Nephron progenitor cell (in vitro differentiated cells): ENCODE measurements around the gene CEP112.
"Not testable (repeated sequence)": the region's sequence is repeated elsewhere in the genome, so short reads cannot be mapped to it uniquely, and the experiment has no call there.

Experiments
- DNase-seq: peaks from one replicate; pipeline ENCODE4 v3.0.0; 2021
- H3K27ac Mint-ChIP-seq: 2 replicates; pipeline ENCODE4 v1.8.0; 2021; ENCODE audit warnings: mild to moderate bottlenecking, moderate library complexity, mixed read lengths
- H3K27me3 Mint-ChIP-seq: 2 replicates; pipeline ENCODE4 v1.8.0; 2021; ENCODE audit warnings: mild to moderate bottlenecking, low read depth, mixed read lengths; ENCODE audit not compliant: poor library complexity
- H3K36me3 Mint-ChIP-seq: 2 replicates; pipeline ENCODE4 v1.8.0; 2021; ENCODE audit warnings: low read depth, mixed read lengths
- H3K4me1 Mint-ChIP-seq: 2 replicates; pipeline ENCODE4 v1.8.0; 2021; ENCODE audit warnings: mixed read lengths
- H3K4me3 Mint-ChIP-seq: 2 replicates; pipeline ENCODE4 v1.8.0; 2021; ENCODE audit warnings: mild to moderate bottlenecking, moderate library complexity, mixed read lengths
- H3K9me3 Mint-ChIP-seq: 2 replicates; pipeline ENCODE4 v1.8.0; 2021; ENCODE audit warnings: mild to moderate bottlenecking, moderate library complexity, mixed read lengths
- CTCF ChIP-seq: fragments of 200-600 bp; sonication (generic); IDR thresholded peaks from 2 replicates; pipeline ENCODE4 v1.5.0; 2021; ENCODE audit warnings: antibody characterized with exemption

Gene CEP112

GRCh38 chr17:65794572-65794971, 397.4 kb downstream of the CEP112 start:
- Mint-ChIP-seq H3K27ac (no peak overlapping the region), H3K9me3 (peaks cover 6% of the 10 kb centered on the region), H3K4me3 (no peak overlapping the region), H3K4me1 (peaks cover 12% of the 10 kb centered on the region), H3K36me3 (peaks cover 6% of the 10 kb centered on the region), H3K27me3 (no peaks in the 10 kb centered on the region)
- peak; percentile 11 for DNase-seq
- peak; percentile 42 for TF ChIP-seq CTCF

GRCh38 chr17:65790241-65790640, 401.7 kb downstream of the CEP112 start:
- Mint-ChIP-seq H3K4me3 (no peak overlapping the region), H3K36me3 (no peaks in the 10 kb centered on the region), H3K4me1 (peaks cover 12% of the 10 kb centered on the region), H3K27ac (no peak overlapping the region), H3K9me3 (no peaks in the 10 kb centered on the region), H3K27me3 (no peaks in the 10 kb centered on the region)
- no peak for DNase-seq
- no peak for TF ChIP-seq CTCF

GRCh38 chr17:65787503-65787902, 404.4 kb downstream of the CEP112 start:
- Mint-ChIP-seq H3K4me1 (peaks cover 12% of the 10 kb centered on the region), H3K36me3 (no peaks in the 10 kb centered on the region), H3K4me3 (no peak overlapping the region), H3K9me3 (no peaks in the 10 kb centered on the region), H3K27me3 (no peaks in the 10 kb centered on the region), H3K27ac (no peak overlapping the region)
- TF ChIP-seq CTCF: no peak
- DNase-seq: no peak

GRCh38 chr17:65786479-65786878, 405.5 kb downstream of the CEP112 start:
- Mint-ChIP-seq H3K27ac (no peak overlapping the region), H3K36me3 (peaks cover 6% of the 10 kb centered on the region), H3K4me1 (peaks cover 7% of the 10 kb centered on the region), H3K4me3 (no peak overlapping the region), H3K27me3 (no peaks in the 10 kb centered on the region), H3K9me3 (peaks cover 8% of the 10 kb centered on the region)
- no peak for TF ChIP-seq CTCF
- DNase-seq: no peak

- no peak overlapping the region for H3K4me3 Mint-ChIP-seq
- DNase-seq: no peak
- H3K9me3 Mint-ChIP-seq: peaks cover 15% of the 10 kb centered on the region
- H3K27me3 Mint-ChIP-seq: no peaks in the 10 kb centered on the region
- H3K4me1 Mint-ChIP-seq: no peaks in the 10 kb centered on the region
- H3K36me3 Mint-ChIP-seq: peaks cover 10% of the 10 kb centered on the region
- no peak for TF ChIP-seq CTCF
- H3K27ac Mint-ChIP-seq: no peak overlapping the region
These were observed 406.8 kb downstream of the CEP112 start for GRCh38 chr17:65785109-65785508.

GRCh38 chr17:65783845-65784334, 408.0 kb downstream of the CEP112 start:
- Mint-ChIP-seq H3K36me3 (peaks cover 10% of the 10 kb centered on the region), H3K27me3 (no peaks in the 10 kb centered on the region), H3K4me1 (no peaks in the 10 kb centered on the region), H3K4me3 (no peak overlapping the region), H3K27ac (no peak overlapping the region), H3K9me3 (peaks cover 15% of the 10 kb centered on the region)
- no peak for DNase-seq
- TF ChIP-seq CTCF: no peak

GRCh38 chr17:65782104-65782706, 409.7 kb downstream of the CEP112 start:
- not testable (repeated sequence) for H3K27ac Mint-ChIP-seq, H3K4me1 Mint-ChIP-seq, H3K27me3 Mint-ChIP-seq, DNase-seq, H3K4me3 Mint-ChIP-seq
- peaks cover 15% of the 10 kb centered on the region for H3K9me3 Mint-ChIP-seq
- H3K36me3 Mint-ChIP-seq: peaks cover 10% of the 10 kb centered on the region
